22Rv1 (cell line): Measurements from ENCODE around the gene MAGI2.

Experiments used
- CTCF ChIP-seq: fragments of 450-650 bp; IDR thresholded peaks from 2 replicates; pipeline ENCODE4 v1.5.1; 2017; ENCODE audit warnings: mild to moderate bottlenecking
- ZFX ChIP-seq: fragments of 450-650 bp; IDR thresholded peaks from 2 replicates; pipeline ENCODE4 v1.6.1; 2017; ENCODE audit warnings: antibody characterized with exemption, borderline replicate concordance

GRCh38 chr7:79296553-79297320 is 156.7 kb downstream of the MAGI2 start:
- TF ChIP-seq CTCF (no peak), ZFX (no peak)
